Esophagus (tissue), 2 donors: Measurements from ENCODE around the gene CACNA1A. TPM values are rescaled to one million over a fixed set of nuclear protein-coding genes. Genes with fewer than 3 reads are reported as not detected.

Source experiments
- H3K27ac ChIP-seq, 2 donors: one replicate each; pipeline ENCODE4 v1.5.1; 2013; ENCODE audit warnings: low read depth in 2 of 2, mild to moderate bottlenecking in 2 of 2, inconsistent platforms in 1 of 2, low read length in 1 of 2, moderate library complexity in 1 of 2
- H3K27me3 ChIP-seq, 2 donors: one replicate each; pipeline ENCODE4 v1.6.1; 2013; ENCODE audit warnings: low read length in 2 of 2, control low read depth in 1 of 2, mild to moderate bottlenecking in 1 of 2; ENCODE audit not compliant: insufficient read depth in 2 of 2, control insufficient read depth in 1 of 2
- H3K36me3 ChIP-seq, 2 donors: one replicate each; pipeline ENCODE4 v1.6.1; 2013; ENCODE audit warnings: low read length in 1 of 2; ENCODE audit not compliant: control insufficient read depth in 2 of 2, insufficient read depth in 2 of 2
- H3K4me1 ChIP-seq, 2 donors: one replicate each; pipeline ENCODE4 v1.6.1; 2013; ENCODE audit warnings: low read length in 1 of 2; ENCODE audit not compliant: control insufficient read depth in 2 of 2, insufficient read depth in 2 of 2
- H3K4me3 ChIP-seq, 2 donors: one replicate each; pipeline ENCODE4 v1.5.1; 2013; ENCODE audit warnings: low read length in 2 of 2, mild to moderate bottlenecking in 2 of 2, low read depth in 1 of 2, moderate library complexity in 1 of 2
- H3K9me3 ChIP-seq, 2 donors: one replicate each; pipeline ENCODE4 v1.6.1; 2013; ENCODE audit warnings: mild to moderate bottlenecking in 2 of 2, low read depth in 1 of 2, low read length in 1 of 2, moderate library complexity in 1 of 2; ENCODE audit not compliant: control insufficient read depth in 2 of 2, insufficient read depth in 1 of 2
- WGBS, 2 donors: extraction: QIAGEN DNeasy Blood & Tissue Kit; methylation state at CpG; one replicate each; pipeline ENCODE4 v1.1.7; 2013; 5-methylcytosine and 5-hydroxymethylcytosine counted together
- polyA plus RNA-seq, 2 donors: library from polyadenylated mRNA; stranded (reverse); fragments of 200-250 nt; gene quantifications; one replicate each; pipeline ENCODE4 v1.2.3, GENCODE V29; 2013
- donor health status: healthy with polysubstance abuse.
- donor health status: Bipolar disorder and iron deficiency.

Gene CACNA1A
- polyA plus RNA-seq, 2 donors: 0.20 to 0.33 TPM

GRCh38 chr19:13283871-13284270 is 222.4 kb downstream of the CACNA1A start:
- no peaks in the 10 kb centered on the region for H3K36me3 ChIP-seq
- 36% methylated on average over 1 of the region's 1 CpG for WGBS, 2 donors
- no peaks in the 10 kb centered on the region for H3K9me3 ChIP-seq
- H3K27ac ChIP-seq: no peak overlapping the region
- no peak overlapping the region for H3K4me3 ChIP-seq
- H3K27me3 ChIP-seq: no peaks in the 10 kb centered on the region
- H3K4me1 ChIP-seq: no peaks in the 10 kb centered on the region

- Histone ChIP-seq H3K27me3 (no peaks in the 10 kb centered on the region), H3K36me3 (no peaks in the 10 kb centered on the region), H3K4me3 (no peak overlapping the region), H3K27ac (no peak overlapping the region), H3K9me3 (no peaks in the 10 kb centered on the region), H3K4me1 (no peaks in the 10 kb centered on the region)
- 62 to 72% methylated on average over 8 of the region's 8 CpGs for WGBS, 2 donors
Measured at GRCh38 chr19:13282486-13283065, 223.7 kb downstream of the CACNA1A start.

- no peak overlapping the region for H3K4me3 ChIP-seq
- WGBS, 2 donors: 33 to 43% methylated on average over 24 of the region's 24 CpGs
- H3K9me3 ChIP-seq: no peaks in the 10 kb centered on the region
- H3K27ac ChIP-seq: no peak overlapping the region
- no peaks in the 10 kb centered on the region for H3K36me3 ChIP-seq
- H3K4me1 ChIP-seq: no peaks in the 10 kb centered on the region
- H3K27me3 ChIP-seq: no peaks in the 10 kb centered on the region
Measured at GRCh38 chr19:13281567-13282291, 224.6 kb downstream of the CACNA1A start.

GRCh38 chr19:13277104-13277809 is 229.0 kb downstream of the CACNA1A start:
- Histone ChIP-seq H3K36me3 (no peaks in the 10 kb centered on the region), H3K27ac (no peak overlapping the region), H3K27me3 (no peaks in the 10 kb centered on the region), H3K4me1 (no peaks in the 10 kb centered on the region), H3K9me3 (no peaks in the 10 kb centered on the region), H3K4me3 (no peak overlapping the region)
- WGBS, 2 donors: 41 to 43% methylated on average over 17 of the region's 17 CpGs

GRCh38 chr19:13275016-13275722 is 231.1 kb downstream of the CACNA1A start:
- no peaks in the 10 kb centered on the region for H3K4me1 ChIP-seq
- no peaks in the 10 kb centered on the region for H3K27me3 ChIP-seq
- WGBS, 2 donors: 74 to 81% methylated on average over 10 of the region's 10 CpGs
- H3K4me3 ChIP-seq: no peak overlapping the region
- H3K36me3 ChIP-seq: no peaks in the 10 kb centered on the region
- no peaks in the 10 kb centered on the region for H3K9me3 ChIP-seq
- no peak overlapping the region for H3K27ac ChIP-seq

GRCh38 chr19:13270514-13271105 is 235.7 kb downstream of the CACNA1A start:
- H3K4me1 ChIP-seq: no peaks in the 10 kb centered on the region
- no peak overlapping the region for H3K27ac ChIP-seq
- no peak overlapping the region for H3K4me3 ChIP-seq
- 76 to 86% methylated on average over 5 of the region's 5 CpGs for WGBS, 2 donors
- no peaks in the 10 kb centered on the region for H3K36me3 ChIP-seq
- no peaks in the 10 kb centered on the region for H3K27me3 ChIP-seq
- no peaks in the 10 kb centered on the region for H3K9me3 ChIP-seq

- WGBS, 2 donors: 86 to 89% methylated on average over 10 of the region's 10 CpGs
- H3K27ac ChIP-seq: no peak overlapping the region
- H3K27me3 ChIP-seq: no peaks in the 10 kb centered on the region
- H3K9me3 ChIP-seq: no peaks in the 10 kb centered on the region
- no peaks in the 10 kb centered on the region for H3K4me1 ChIP-seq
- no peak overlapping the region for H3K4me3 ChIP-seq
- no peaks in the 10 kb centered on the region for H3K36me3 ChIP-seq
Measured at GRCh38 chr19:13269348-13269747, 236.9 kb downstream of the CACNA1A start.

GRCh38 chr19:13267889-13268288 is 238.4 kb downstream of the CACNA1A start:
- Histone ChIP-seq H3K4me3 (no peak overlapping the region), H3K27me3 (no peaks in the 10 kb centered on the region), H3K9me3 (no peaks in the 10 kb centered on the region), H3K4me1 (no peaks in the 10 kb centered on the region), H3K36me3 (no peaks in the 10 kb centered on the region), H3K27ac (no peak overlapping the region)
- 76 to 80% methylated on average over 4 of the region's 4 CpGs for WGBS, 2 donors

- Histone ChIP-seq H3K27me3 (no peaks in the 10 kb centered on the region), H3K27ac (no peak overlapping the region), H3K4me3 (no peak overlapping the region), H3K4me1 (no peaks in the 10 kb centered on the region), H3K36me3 (no peaks in the 10 kb centered on the region), H3K9me3 (no peaks in the 10 kb centered on the region)
- 77% methylated on average over 15 of the region's 15 CpGs for WGBS, 2 donors
Measured at GRCh38 chr19:13267131-13267530, 239.1 kb downstream of the CACNA1A start.
